Dermis microvascular lymphatic vessel endothelial cell (primary cell): ENCODE results near the gene U2AF1. TPM values are rescaled to one million over a fixed set of nuclear protein-coding genes. Genes with fewer than 3 reads are reported as not detected.
"Not testable (repeated sequence)": the region's sequence is repeated elsewhere in the genome, so short reads cannot be mapped to it uniquely, and the experiment has no call there.

Source experiments
- DNase-seq, 2 donors: peaks; one replicate each; pipeline versions ENCODE4 v3.0.0 to v3.0.0-alpha.2; 2010; ENCODE audit warnings: low read depth in 2 of 2
- total RNA-seq: library from RNA; depleted of rRNA; stranded (reverse); fragments of >200 nt; gene quantifications from 2 replicates; pipeline ENCODE4 v1.2.1, GENCODE V29; 2014

The U2AF1 gene
- total RNA-seq, 1 donor from 2014 or later, result 23.1 TPM

GRCh38 chr21:43076643-43077042 lies 30.7 kb downstream of the U2AF1 start:
- DNase-seq, result not testable (repeated sequence)

GRCh38 chr21:43076023-43076637 lies 31.2 kb downstream of the U2AF1 start:
- not testable (repeated sequence) for DNase-seq

GRCh38 chr21:43075170-43076022 lies 32.0 kb downstream of the U2AF1 start, which contains the start of gene CBS:
CBS (minus strand) TSS chr21:43075835; CDS start chr21:43072193, 3,642 bp downstream.
- not testable (repeated sequence) for DNase-seq

GRCh38 chr21:43074401-43075169 lies 32.8 kb downstream of the U2AF1 start:
- not testable (repeated sequence) for DNase-seq

- not testable (repeated sequence) for DNase-seq
Observed at GRCh38 chr21:43072742-43073141, 34.6 kb downstream of the U2AF1 start.

- DNase-seq, result not testable (repeated sequence)
Observed at GRCh38 chr21:43069682-43070081, 37.7 kb downstream of the U2AF1 start.

GRCh38 chr21:43068065-43068464 lies 39.3 kb downstream of the U2AF1 start:
- DNase-seq, result not testable (repeated sequence)

- not testable (repeated sequence) for DNase-seq
Observed at GRCh38 chr21:43066690-43067089, 40.7 kb downstream of the U2AF1 start.

GRCh38 chr21:43065991-43066390 lies 41.4 kb downstream of the U2AF1 start:
- not testable (repeated sequence) for DNase-seq

GRCh38 chr21:43064265-43064917 lies 43.0 kb downstream of the U2AF1 start:
- not testable (repeated sequence) for DNase-seq

- not testable (repeated sequence) for DNase-seq
Observed at GRCh38 chr21:43062955-43063664, 44.3 kb downstream of the U2AF1 start.

- not testable (repeated sequence) for DNase-seq
Observed at GRCh38 chr21:43053112-43053511, 54.3 kb downstream of the U2AF1 start.

GRCh38 chr21:43045876-43046821 lies 61.2 kb downstream of the U2AF1 start:
- DNase-seq, result not testable (repeated sequence)

GRCh38 chr21:43045165-43045875 lies 62.0 kb downstream of the U2AF1 start:
- DNase-seq, result not testable (repeated sequence)

GRCh38 chr21:43044547-43044946 lies 62.8 kb downstream of the U2AF1 start:
- DNase-seq, result not testable (repeated sequence)

- not testable (repeated sequence) for DNase-seq
Observed at GRCh38 chr21:43043291-43043690, 64.1 kb downstream of the U2AF1 start.
